Endothelial cell (in vitro differentiated cells): Measurements from ENCODE around the gene DPP9. TPM values are rescaled to one million over a fixed set of nuclear protein-coding genes. Genes with fewer than 3 reads are reported as not detected.

Experiments used
- DNase-seq: peaks from one replicate; pipeline ENCODE4 v3.0.0; 2021; ENCODE audit warnings: low spot score
- H3K27ac Mint-ChIP-seq: one replicate; pipeline ENCODE4 v1.8.0; 2021; ENCODE audit warnings: mixed read lengths, inconsistent platforms; ENCODE audit not compliant: unreplicated experiment
- H3K27me3 Mint-ChIP-seq: one replicate; pipeline ENCODE4 v1.8.0; 2021; ENCODE audit warnings: mild to moderate bottlenecking, moderate library complexity, mixed read lengths, inconsistent platforms; ENCODE audit not compliant: unreplicated experiment
- H3K36me3 Mint-ChIP-seq: one replicate; pipeline ENCODE4 v1.8.0; 2021; ENCODE audit warnings: mild to moderate bottlenecking, low read depth, mixed read lengths, inconsistent platforms; ENCODE audit not compliant: unreplicated experiment
- H3K4me1 Mint-ChIP-seq: one replicate; pipeline ENCODE4 v1.8.0; 2021; ENCODE audit warnings: mild to moderate bottlenecking, mixed read lengths, inconsistent platforms; ENCODE audit not compliant: unreplicated experiment
- H3K4me3 Mint-ChIP-seq: one replicate; pipeline ENCODE4 v1.8.0; 2021; ENCODE audit warnings: mild to moderate bottlenecking, mixed read lengths, inconsistent platforms; ENCODE audit not compliant: unreplicated experiment
- H3K9me3 Mint-ChIP-seq: one replicate; pipeline ENCODE4 v1.8.0; 2021; ENCODE audit warnings: mixed read lengths, inconsistent platforms; ENCODE audit not compliant: unreplicated experiment
- CTCF ChIP-seq: fragments of 200-600 bp; sonication (generic); IDR thresholded peaks from one replicate; pipeline ENCODE4 v1.5.0; 2021; ENCODE audit warnings: antibody characterized with exemption; ENCODE audit not compliant: unreplicated experiment
- total RNA-seq: library from RNA; stranded (reverse); fragmentation: NEBNext Ultra II Directional; extraction: Animal tissue kit (Norgen Biotek cat#: 25700); gene quantifications from one replicate; pipeline ENCODE4 v1.2.1, GENCODE V29; 2021; ENCODE audit not compliant: unreplicated experiment

Gene DPP9
- total RNA-seq, 1 donor from 2014 or later: 63.3 TPM

- H3K27ac Mint-ChIP-seq: no peak overlapping the region
- peak overlapping the region; percentile 98 for H3K4me3 Mint-ChIP-seq
- DNase-seq: no peak
- peaks cover 13% of the 10 kb centered on the region for H3K27me3 Mint-ChIP-seq
- no peaks in the 10 kb centered on the region for H3K36me3 Mint-ChIP-seq
- peaks cover 23% of the 10 kb centered on the region for H3K4me1 Mint-ChIP-seq
- no peaks in the 10 kb centered on the region for H3K9me3 Mint-ChIP-seq
- TF ChIP-seq CTCF: no peak
Measured at GRCh38 chr19:4640247-4641000, 83.2 kb downstream of the DPP9 start.

GRCh38 chr19:4639531-4640246, 84.0 kb downstream of the DPP9 start:
- H3K27me3 Mint-ChIP-seq: peaks cover 15% of the 10 kb centered on the region
- DNase-seq: no peak
- peak overlapping the region; percentile 75 for H3K27ac Mint-ChIP-seq
- peaks cover 23% of the 10 kb centered on the region for H3K4me1 Mint-ChIP-seq
- TF ChIP-seq CTCF: no peak
- H3K36me3 Mint-ChIP-seq: no peaks in the 10 kb centered on the region
- H3K4me3 Mint-ChIP-seq: peak overlapping the region; percentile 98
- H3K9me3 Mint-ChIP-seq: no peaks in the 10 kb centered on the region

GRCh38 chr19:4638828-4639530, 84.7 kb downstream of the DPP9 start, which contains the start of gene TNFAIP8L1:
Gene TNFAIP8L1 (plus strand): TSS chr19:4639516. CDS start chr19:4651870, 12,354 bp downstream.
- Mint-ChIP-seq H3K27ac (peak within 1 kb of the TSS; percentile 86), H3K9me3 (no peaks in the 10 kb centered on the region), H3K4me3 (peak within 1 kb of the TSS; percentile 98), H3K36me3 (no peaks in the 10 kb centered on the region), H3K4me1 (peaks cover 23% of the 10 kb centered on the region), H3K27me3 (peaks cover 16% of the 10 kb centered on the region)
- DNase-seq: peak; percentile 100
- TF ChIP-seq CTCF: no peak

- peaks cover 16% of the 10 kb centered on the region for H3K27me3 Mint-ChIP-seq
- H3K36me3 Mint-ChIP-seq: no peaks in the 10 kb centered on the region
- DNase-seq: peak; percentile 39
- H3K9me3 Mint-ChIP-seq: no peaks in the 10 kb centered on the region
- no peak for TF ChIP-seq CTCF
- peak overlapping the region; percentile 86 for H3K27ac Mint-ChIP-seq
- H3K4me3 Mint-ChIP-seq: no peak overlapping the region
- H3K4me1 Mint-ChIP-seq: peaks cover 24% of the 10 kb centered on the region
Measured at GRCh38 chr19:4638317-4638716, 85.3 kb downstream of the DPP9 start.
